ENCODE measurements around the gene IFITM1. TPM values are rescaled to one million over a fixed set of nuclear protein-coding genes. Genes with fewer than 3 reads are reported as not detected.

IFITM1 gene
- total and polyA plus RNA-seq, 9 of the 15 experiments (the other 6 are each of a cell fraction or from before 2014, with no cell fraction given), result 691 to 5,579 (median 974) TPM

GRCh38 chr11:297586-298405 is 16.0 kb upstream of the IFITM1 start (continued):
- no peak for TF ChIP-seq ZNF644 (tag; IDR thresholded peaks at IDR 0.05; ENCODE audit: low read depth)
- no peak for TF ChIP-seq CEBPG (CRISPR knock-in tag; IDR thresholded peaks at IDR 0.05)
- no peak for TF ChIP-seq CEBPG (tag; conservative IDR thresholded peaks at IDR 0.05 in 1 of 2, IDR thresholded peaks at IDR 0.05 in 1 of 2)
- TF ChIP-seq ZSCAN32 (CRISPR knock-in tag; IDR thresholded peaks at IDR 0.05), result no peak
- TF ChIP-seq ZNF778 (CRISPR knock-in tag; IDR thresholded peaks at IDR 0.05), result no peak
- TF ChIP-seq ZNF583 (CRISPR knock-in tag; IDR thresholded peaks at IDR 0.05), result 0 out of 2 replicates have a peak, but pooled peaks have one; percentile 24
- TF ChIP-seq ZZZ3 (IDR thresholded peaks at IDR 0.05), result no peak
- TF ChIP-seq MYC (IDR thresholded peaks at IDR 0.05; ENCODE audit: low read depth, low read length), result peak; percentile 73
- no peak for TF ChIP-seq MYC (CRISPR knock-in tag; IDR thresholded peaks at IDR 0.05; ENCODE audit: borderline replicate concordance, low read depth)
- no peak for TF ChIP-seq E2F1 (CRISPR knock-in tag; IDR thresholded peaks at IDR 0.05)
- no peak for TF ChIP-seq ZNF79 (CRISPR knock-in tag; IDR thresholded peaks at IDR 0.05; ENCODE audit: low read depth)
- TF ChIP-seq PHB (CRISPR knock-in tag; IDR thresholded peaks at IDR 0.05), result no peak
- TF ChIP-seq CREB1 (IDR thresholded peaks at IDR 0.05), result no peak
- no peak for TF ChIP-seq CREB1 (CRISPR knock-in tag; IDR thresholded peaks at IDR 0.05)
- no peak for TF ChIP-seq ESRRB (CRISPR knock-in tag; IDR thresholded peaks at IDR 0.05; ENCODE audit: borderline replicate concordance)
- no peak for TF ChIP-seq FOS (IDR thresholded peaks at IDR 0.05; ENCODE audit: extremely low read depth, insufficient read length)
- 0 out of 2 replicates have a peak, but pooled peaks have one; percentile 29 for TF ChIP-seq ATF4 (CRISPR knock-in tag; IDR thresholded peaks at IDR 0.05)
- no peak for TF ChIP-seq PURB (CRISPR knock-in tag; IDR thresholded peaks at IDR 0.05; ENCODE audit: low read depth)
- no peak for TF ChIP-seq ZNF57 (CRISPR knock-in tag; IDR thresholded peaks at IDR 0.05)
- no peak for TF ChIP-seq HDAC1 (IDR thresholded peaks at IDR 0.05)
- peak; percentile 55; the same call in 1 of the 2 replicates for TF ChIP-seq NCOR1 (IDR thresholded peaks at IDR 0.05)
- no peak for TF ChIP-seq CHD2 (IDR thresholded peaks at IDR 0.05; ENCODE audit: low read depth, low read length)
- TF ChIP-seq ZNF449 (CRISPR knock-in tag; IDR thresholded peaks at IDR 0.05), result no peak
- no peak for TF ChIP-seq BRCA1 (IDR thresholded peaks at IDR 0.05)
- TF ChIP-seq BRCA1 (CRISPR knock-in tag; IDR thresholded peaks at IDR 0.05), result no peak
- TF ChIP-seq MYBL2 (IDR thresholded peaks at IDR 0.05; ENCODE audit: low read depth), result no peak
- TF ChIP-seq MYBL2 (CRISPR knock-in tag; IDR thresholded peaks at IDR 0.05; ENCODE audit: borderline replicate concordance), result no peak

Data from K562 (cell line).